NCI-H748 (cell line): ENCODE results near the gene GHR.

ENCODE experiments used
- DNase-seq: peaks from one replicate; lab custom pipeline; 2025; ENCODE audit not compliant: unreplicated experiment; lab: John Stamatoyannopoulos, UW

The GHR gene

GRCh38 chr5:42461507-42461906 lies 38.3 kb downstream of the GHR start:
- DNase-seq: no peak

- DNase-seq: no peak
These were observed 38.8 kb downstream of the GHR start for GRCh38 chr5:42462083-42462482.

GRCh38 chr5:42467572-42467971 lies 44.3 kb downstream of the GHR start:
- DNase-seq: no peak

- DNase-seq: no peak
These were observed 44.8 kb downstream of the GHR start for GRCh38 chr5:42467981-42468524.

- DNase-seq: no peak
These were observed 60.4 kb downstream of the GHR start for GRCh38 chr5:42483472-42484154.

GRCh38 chr5:42487077-42487476 lies 63.8 kb downstream of the GHR start:
- DNase-seq: no peak

GRCh38 chr5:42487821-42488220 lies 64.6 kb downstream of the GHR start:
- no peak for DNase-seq

GRCh38 chr5:42490831-42491230 lies 67.6 kb downstream of the GHR start:
- no peak for DNase-seq

- no peak for DNase-seq
These were observed 68.5 kb downstream of the GHR start for GRCh38 chr5:42491699-42492098.

- no peak for DNase-seq
These were observed 69.7 kb downstream of the GHR start for GRCh38 chr5:42492974-42493373.

GRCh38 chr5:42494414-42494813 lies 71.2 kb downstream of the GHR start:
- DNase-seq: no peak

- no peak for DNase-seq
These were observed 72.7 kb downstream of the GHR start for GRCh38 chr5:42495914-42496313.

GRCh38 chr5:42496397-42497156 lies 73.3 kb downstream of the GHR start:
- DNase-seq: no peak

- no peak for DNase-seq
These were observed 74.8 kb downstream of the GHR start for GRCh38 chr5:42498000-42498399.

- DNase-seq: no peak
These were observed 75.8 kb downstream of the GHR start for GRCh38 chr5:42499016-42499415.

- no peak for DNase-seq
These were observed 76.9 kb downstream of the GHR start for GRCh38 chr5:42500003-42500599.

- no peak for DNase-seq
These were observed 79.6 kb downstream of the GHR start for GRCh38 chr5:42502613-42503470.

- DNase-seq: no peak
These were observed 83.4 kb downstream of the GHR start for GRCh38 chr5:42506662-42507061.

GRCh38 chr5:42507451-42508097 lies 84.3 kb downstream of the GHR start:
- no peak for DNase-seq

- DNase-seq: no peak
These were observed 90.0 kb downstream of the GHR start for GRCh38 chr5:42513246-42513645.

- peak; percentile 50 for DNase-seq
These were observed 91.5 kb downstream of the GHR start for GRCh38 chr5:42514754-42515153.
